H1 (cell line): Measurements from ENCODE around the gene WNT9B. TPM values are rescaled to one million over a fixed set of nuclear protein-coding genes. Genes with fewer than 3 reads are reported as not detected.

ENCODE experiments used
- CTCF ChIA-PET: fragments of 300-600 bp; sonication (Branson Sonifier 250); formaldehyde crosslinking; loops from one replicate; lab custom pipeline; 2021; ENCODE audit not compliant: partially characterized antibody; lab: Charles Lee
- POLR2A ChIA-PET: fragments of 300-600 bp; sonication (Branson Sonifier 250); formaldehyde crosslinking; loops from one replicate; lab custom pipeline; 2021; ENCODE audit warnings: inconsistent platforms; ENCODE audit not compliant: partially characterized antibody; lab: Charles Lee
- DNase-seq, 2 experiments: peaks; one replicate each; pipeline versions ENCODE4 v3.0.0 to v3.0.0-alpha.2; 2010 to 2022; ENCODE audit warnings: low spot score in 2 of 2, low read depth in 1 of 2, mixed read lengths in 1 of 2
- FAIRE-seq: peaks from 2 replicates; lab custom pipeline; 2011; peaks lifted over from hg19 to GRCh38; lab: Jason Lieb, UNC
- H2AFZ ChIP-seq: 2 replicates; pipeline ENCODE4 v1.8.1; 2012; ENCODE audit warnings: low read length, inconsistent platforms
- H2AK5ac ChIP-seq: 2 replicates; pipeline ENCODE4 v1.6.1; 2013; ENCODE audit warnings: low read depth, low read length
- H2BK120ac ChIP-seq: replicated peaks from 2 replicates; pipeline ENCODE3; 2013; ENCODE audit warnings: low read depth, low read length, inconsistent platforms
- H2BK12ac ChIP-seq: 2 replicates; pipeline ENCODE4 v1.6.1; 2013; ENCODE audit warnings: low read depth, low read length
- H2BK15ac ChIP-seq: 2 replicates; pipeline ENCODE4 v1.6.1; 2013; ENCODE audit warnings: low read length
- H2BK20ac ChIP-seq: 2 replicates; pipeline ENCODE4 v1.6.1; 2013; ENCODE audit warnings: low read length
- H2BK5ac ChIP-seq: 2 replicates; pipeline ENCODE4 v1.6.1; 2013; ENCODE audit warnings: low read depth, low read length
- H3K14ac ChIP-seq: 2 replicates; pipeline ENCODE4 v1.6.1; 2013; ENCODE audit warnings: inconsistent platforms; ENCODE audit not compliant: insufficient read length
- H3K18ac ChIP-seq: 2 replicates; pipeline ENCODE4 v1.6.1; 2013; ENCODE audit warnings: low read length; ENCODE audit errors: extremely low read depth
- H3K23ac ChIP-seq: 2 replicates; pipeline ENCODE4 v1.6.1; 2013; ENCODE audit warnings: inconsistent platforms; ENCODE audit not compliant: insufficient read length
- H3K23me2 ChIP-seq: 2 replicates; pipeline ENCODE4 v1.6.1; 2013; ENCODE audit warnings: low read depth, low read length
- H3K27ac ChIP-seq: 2 replicates; pipeline ENCODE4 v1.6.1; 2011; ENCODE audit warnings: low read depth, low read length, inconsistent platforms
- H3K27me3 ChIP-seq, 4 experiments: replicated peaks in 1 of 4; 1 replicate in 1 of 4; 2 replicates in 3 of 4; pipeline versions ENCODE4 v1.6.1 to v1.8.1; 2011 to 2013; ENCODE audit warnings: low read length in 3 of 4, mild to moderate bottlenecking in 3 of 4, inconsistent platforms in 2 of 4, mixed read lengths in 2 of 4, moderate library complexity in 1 of 4; ENCODE audit not compliant: control insufficient read depth in 3 of 4, insufficient read depth in 3 of 4; ENCODE audit errors: extremely low read depth in 1 of 4
- H3K36me3 ChIP-seq, 4 experiments: 2 replicates each; pipeline versions ENCODE4 v1.6.1 to v1.8.1; 2011 to 2013; ENCODE audit warnings: mild to moderate bottlenecking in 4 of 4, low read length in 3 of 4, moderate library complexity in 2 of 4, control low read depth in 1 of 4, inconsistent platforms in 1 of 4; ENCODE audit not compliant: insufficient read depth in 4 of 4, control insufficient read depth in 2 of 4
- H3K4ac ChIP-seq: replicated peaks from 2 replicates; pipeline ENCODE3; 2013; ENCODE audit warnings: low read length, low read depth, mixed read lengths, inconsistent platforms; ENCODE audit not compliant: insufficient read length
- H3K4me1 ChIP-seq, 4 experiments: replicated peaks in 1 of 4; 1 replicate in 1 of 4; 2 replicates in 3 of 4; pipeline versions ENCODE4 v1.6.1 to v1.8.1; 2011 to 2013; ENCODE audit warnings: low read length in 3 of 4, inconsistent platforms in 2 of 4, mixed read lengths in 1 of 4; ENCODE audit not compliant: insufficient read depth in 4 of 4, control insufficient read depth in 3 of 4
- H3K4me2 ChIP-seq, 2 experiments: 2 replicates each; pipeline versions ENCODE4 v1.6.1 to v1.8.1; 2011 to 2013; ENCODE audit warnings: low read depth in 2 of 2, low read length in 2 of 2, control low read depth in 1 of 2, inconsistent platforms in 1 of 2, mild to moderate bottlenecking in 1 of 2; ENCODE audit not compliant: insufficient read depth in 1 of 2
- H3K4me3 ChIP-seq, 4 experiments: fragments of 200-600, 300-600 bp in 1 of 4; sonication (generic), shearing (Covaris generic), sonication (Bioruptor Twin) in 1 of 4; 2 replicates each; pipeline versions ENCODE4 v1.5.1 to v1.8.1; 2011 to 2016; ENCODE audit warnings: low read length in 4 of 4, low read depth in 3 of 4, control low read depth in 2 of 4, inconsistent platforms in 2 of 4, mild to moderate bottlenecking in 2 of 4, mixed read lengths in 1 of 4, moderate library complexity in 1 of 4; ENCODE audit not compliant: insufficient read depth in 2 of 4; ENCODE audit errors: extremely low read depth in 1 of 4
- H3K56ac ChIP-seq: replicated peaks from 2 replicates; pipeline ENCODE3; 2013; ENCODE audit warnings: low read depth, mild to moderate bottlenecking, mixed read lengths, low read length, inconsistent platforms; ENCODE audit not compliant: insufficient read length
- H3K79me1 ChIP-seq: 2 replicates; pipeline ENCODE4 v1.6.1; 2013; ENCODE audit warnings: low read depth, low read length, control low read depth
- H3K79me2 ChIP-seq, 2 experiments: 2 replicates each; pipeline versions ENCODE4 v1.6.1 to v1.8.1; 2012 to 2013; ENCODE audit warnings: low read length in 2 of 2, mild to moderate bottlenecking in 2 of 2, inconsistent platforms in 1 of 2; ENCODE audit not compliant: insufficient read depth in 2 of 2, control insufficient read depth in 1 of 2
- H3K9ac ChIP-seq, 4 experiments: replicated peaks in 1 of 4; 1 replicate in 1 of 4; 2 replicates in 3 of 4; pipeline versions ENCODE4 v1.6.1 to v1.8.1; 2011 to 2013; ENCODE audit warnings: low read depth in 3 of 4, low read length in 3 of 4, control low read depth in 2 of 4, mild to moderate bottlenecking in 2 of 4, moderate library complexity in 2 of 4, inconsistent platforms in 1 of 4; ENCODE audit errors: extremely low read depth in 1 of 4
- H3K9me3 ChIP-seq, 2 experiments: 2 replicates each; pipeline versions ENCODE4 v1.6.1 to v1.8.1; 2012 to 2013; ENCODE audit warnings: mild to moderate bottlenecking in 2 of 2, moderate library complexity in 2 of 2, control low read depth in 1 of 2, inconsistent platforms in 1 of 2, low read depth in 1 of 2, low read length in 1 of 2, mixed read lengths in 1 of 2; ENCODE audit not compliant: insufficient read depth in 2 of 2
- H4K20me1 ChIP-seq, 2 experiments: replicated peaks in 1 of 2; 2 replicates each; pipeline versions ENCODE3 to v1.8.1; 2011 to 2013; ENCODE audit warnings: inconsistent platforms in 2 of 2, low read length in 2 of 2, mild to moderate bottlenecking in 1 of 2; ENCODE audit not compliant: insufficient read depth in 2 of 2, control insufficient read depth in 1 of 2
- H4K5ac ChIP-seq: 2 replicates; pipeline ENCODE4 v1.6.1; 2013; ENCODE audit warnings: low read length, low read depth, mixed read lengths, inconsistent platforms; ENCODE audit not compliant: insufficient read length
- H4K8ac ChIP-seq: 2 replicates; pipeline ENCODE4 v1.8.0; 2013; ENCODE audit warnings: mild to moderate bottlenecking, moderate library complexity, low read length, inconsistent platforms; ENCODE audit not compliant: insufficient read depth; ENCODE audit errors: extremely low read depth
- H4K91ac ChIP-seq: replicated peaks from 2 replicates; pipeline ENCODE3; 2013; ENCODE audit warnings: low read length, mixed read lengths, inconsistent platforms; ENCODE audit not compliant: insufficient read length
- BACH1 ChIP-seq: IDR thresholded peaks from 2 replicates; pipeline ENCODE4 v1.6.1; 2012; ENCODE audit warnings: low read length, improper control_type of control experiment
- EZH2 ChIP-seq: fragments of 200-600 bp; sonication (generic); IDR thresholded peaks from 2 replicates; pipeline ENCODE4 v1.7.1; 2012; ENCODE audit warnings: low read depth, mild to moderate bottlenecking, moderate library complexity, low read length, inconsistent platforms; ENCODE audit not compliant: severe bottlenecking
- GTF2F1 ChIP-seq: IDR thresholded peaks from 2 replicates; pipeline ENCODE4 v1.6.1; 2012; ENCODE audit warnings: low read depth, low read length, improper control_type of control experiment, borderline replicate concordance
- JUN ChIP-seq: IDR thresholded peaks from 2 replicates; pipeline ENCODE4 v1.6.1; 2011; ENCODE audit warnings: low read depth, mild to moderate bottlenecking, improper control_type of control experiment, low read length
- PHF8 ChIP-seq: fragments of 200-600 bp; sonication (generic); conservative IDR thresholded peaks from 2 replicates; pipeline ENCODE4 v1.7.1; 2012; ENCODE audit warnings: low read depth, mild to moderate bottlenecking, inconsistent platforms, low read length, moderate library complexity
- POU5F1 ChIP-seq: IDR thresholded peaks from 2 replicates; pipeline ENCODE4 v1.6.1; 2011; ENCODE audit warnings: low read depth, mild to moderate bottlenecking, low read length, moderate library complexity
- SIX5 ChIP-seq: IDR thresholded peaks from 2 replicates; pipeline ENCODE4 v1.6.1; 2011; ENCODE audit warnings: mild to moderate bottlenecking, low read depth, low read length
- SUZ12 ChIP-seq: fragments of 200-600 bp; sonication (generic); IDR thresholded peaks from 2 replicates; pipeline ENCODE4 v1.6.1; 2012; ENCODE audit warnings: mild to moderate bottlenecking, inconsistent platforms, low read length, moderate library complexity, mixed read lengths
- TAF7 ChIP-seq: optimal IDR thresholded peaks from 2 replicates; pipeline ENCODE3; 2011; ENCODE audit warnings: low read depth, mild to moderate bottlenecking, inconsistent platforms, low read length, moderate library complexity, borderline replicate concordance
- TEAD4 ChIP-seq: IDR thresholded peaks from 2 replicates; pipeline ENCODE4 v1.6.1; 2012; ENCODE audit warnings: low read depth, low read length, inconsistent platforms, mixed read lengths
- ZNF274 ChIP-seq: IDR thresholded peaks from 2 replicates; pipeline ENCODE4 v1.7.0; 2012; ENCODE audit warnings: low read length, borderline replicate concordance; ENCODE audit errors: extremely low read depth
- WGBS, 2 experiments: shearing (Covaris generic) in 1 of 2; methylation state at CpG; one replicate each; pipeline versions ENCODE4 v1.1.6 to v1.1.7; 2013 to 2015; ENCODE audit warnings: low lambda C conversion rate in 2 of 2, mixed read lengths in 2 of 2, inconsistent platforms in 1 of 2, low coverage in 1 of 2, missing lambda C conversion rate in 1 of 2; ENCODE audit not compliant: insufficient replicate concordance in 2 of 2, insufficient coverage in 1 of 2, insufficient read length in 1 of 2; ENCODE audit errors: extremely low coverage in 1 of 2, missing lambda C conversion rate in 1 of 2; 5-methylcytosine and 5-hydroxymethylcytosine counted together
- polyA plus RNA-seq, 7 experiments: library from polyadenylated mRNA; depleted of rRNA in 3 of 7; stranded (reverse) in 5 of 7; unstranded in 2 of 7; fragments of >200 nt in 5 of 7; fragments of 200-250 nt in 2 of 7; gene quantifications; 1 replicate in 5 of 7; 2 replicates in 1 of 7; 4 replicates in 1 of 7; pipeline versions ENCODE4 v1.2.1 to v1.2.3, GENCODE V29; 2011 to 2013; ENCODE audit warnings: missing spikeins in 2 of 7, mixed read lengths in 2 of 7
- total RNA-seq: library from RNA; stranded (reverse); fragmentation: NEBNext Ultra II Directional; extraction: Animal tissue kit (Norgen Biotek cat#: 25700); gene quantifications from 2 replicates; pipeline ENCODE4 v1.2.1, GENCODE V29; 2021

The WNT9B gene
- total and polyA plus RNA-seq, 2 of the 8 experiments (the other 6 are each of a cell fraction or from before 2014, with no cell fraction given): 0.21 TPM; not detected in 1

- Histone ChIP-seq H4K91ac (no peak overlapping the region), H2BK120ac (no peak overlapping the region), H3K27ac (no peak overlapping the region), H4K5ac (no peak overlapping the region), H2BK12ac (no peak overlapping the region), H2AK5ac (no peak overlapping the region), H4K20me1 (peaks cover 0 to 2% of the 10 kb centered on the region in 2 experiments), H3K56ac (no peak overlapping the region), H3K79me2 (no peaks in the 10 kb centered on the region), H3K4me2 (no peak overlapping the region), H3K27me3 (no peaks in the 10 kb centered on the region), H2BK20ac (no peak overlapping the region), H3K9me3 (no peaks in the 10 kb centered on the region), H3K18ac (no peak overlapping the region), H2BK15ac (no peak overlapping the region), H3K79me1 (no peaks in the 10 kb centered on the region; the same call in 1 of the 2 replicates), H3K9ac (no peak overlapping the region), H2BK5ac (no peak overlapping the region), H3K23me2 (no peaks in the 10 kb centered on the region), H3K23ac (no peak overlapping the region), H3K36me3 (peaks cover 36 to 80% (median 68%) of the 10 kb centered on the region in 4 experiments), H3K4me1 (no peaks in the 10 kb centered on the region), H4K8ac (no peak overlapping the region; the same call in 1 of the 2 replicates), H3K4me3 (no peak overlapping the region), H3K4ac (no peak overlapping the region), H2AFZ (no peak overlapping the region), H3K14ac (no peak overlapping the region)
- ChIA-PET POLR2A (interaction anchor here (0.9 kb wide), 1 partner anchor 9 kb away, joined by 3 read pairs; no protein-coding TSS in a partner anchor), CTCF (interaction anchor here (0.6 to 1.3 kb wide), 6 partner anchors 39 to 121 kb away, joined by 3 to 4 read pairs (median 3); no protein-coding TSS in a partner anchor)
- DNase-seq: no peak
- WGBS, 2 experiments: 91% methylated on average over 7 of the region's 7 CpGs; no CpG with 5 or more reads in 1 of the 2 experiments
- no peak for FAIRE-seq
- no peak for TF ChIP-seq BACH1
- TF ChIP-seq TAF7: no peak
- TF ChIP-seq JUN: no peak
- TF ChIP-seq ZNF274: no peak
- no peak for TF ChIP-seq SIX5
- no peak for TF ChIP-seq EZH2
- no peak for TF ChIP-seq TEAD4
- TF ChIP-seq PHF8: no peak
- no peak for TF ChIP-seq SUZ12
- no peak for TF ChIP-seq POU5F1
- no peak for TF ChIP-seq GTF2F1
Measured at GRCh38 chr17:46935658-46936266, 84.4 kb downstream of the WNT9B start.
